Gastrocnemius medialis (tissue), 4 donors: ENCODE results near the gene NKX2-8.

Experiments
- CTCF ChIP-seq, 5 experiments: fragments of 450-650 bp in 3 of 5; fragments of 200-600 bp in 2 of 5; sonication (generic) in 2 of 5; IDR thresholded peaks in 4 of 5; conservative IDR thresholded peaks in 1 of 5; 1 replicate in 4 of 5; 2 replicates in 1 of 5; pipeline ENCODE4 v1.5.1; 2016 to 2019; ENCODE audit warnings: antibody characterized with exemption in 5 of 5, mild to moderate bottlenecking in 3 of 5, moderate library complexity in 3 of 5
- POLR2A ChIP-seq, 2 donors: fragments of 450-650 bp; IDR thresholded peaks; one replicate each; pipeline ENCODE4 v1.6.1; 2017; ENCODE audit warnings: antibody characterized with exemption in 2 of 2, mild to moderate bottlenecking in 2 of 2, moderate library complexity in 2 of 2

- TF ChIP-seq CTCF (IDR thresholded peaks at IDR 0.05 in 4 of 5, conservative IDR thresholded peaks at IDR 0.05 in 1 of 5) (no peak), POLR2A (IDR thresholded peaks at IDR 0.05) (no peak)
Measured at GRCh38 chr14:36550899-36551298, 31.5 kb downstream of the NKX2-8 start.
